Measurements from ENCODE around the gene RNF225.
"Not testable (repeated sequence)": the region's sequence is repeated elsewhere in the genome, so short reads cannot be mapped to it uniquely, and the experiment has no call there.

RNF225 gene

GRCh38 chr19:58395220-58395978 is at the start of gene RNF225:
Gene RNF225, plus strand, starts transcription at chr19:58395656. Its CDS starts 434 bp downstream, at chr19:58396090.
- peak; percentile 49 for DNase-seq

- peak; percentile 63 for DNase-seq
These were observed 48.2 kb upstream of the RNF225 start for GRCh38 chr19:58346961-58347929.

GRCh38 chr19:58348080-58348479 is 47.4 kb upstream of the RNF225 start:
- DNase-seq = not testable (repeated sequence)

GRCh38 chr19:58349590-58349989 is 45.9 kb upstream of the RNF225 start:
- DNase-seq = no peak

- no peak for DNase-seq
These were observed 45.2 kb upstream of the RNF225 start for GRCh38 chr19:58350001-58350861.

GRCh38 chr19:58350871-58351557 is 44.4 kb upstream of the RNF225 start:
- DNase-seq = no peak

- no peak for DNase-seq
These were observed 43.9 kb upstream of the RNF225 start for GRCh38 chr19:58351558-58351878.

GRCh38 chr19:58351990-58352755 is 43.3 kb upstream of the RNF225 start:
- DNase-seq = no peak

GRCh38 chr19:58352760-58353671 is 42.4 kb upstream of the RNF225 start, which contains the start of gene A1BG:
Gene A1BG, minus strand, starts transcription at chr19:58353492. Its CDS starts 55 bp downstream, at chr19:58353437.
- no peak for DNase-seq

- no peak for DNase-seq
These were observed 41.6 kb upstream of the RNF225 start for GRCh38 chr19:58353717-58354477.

GRCh38 chr19:58354478-58355030 is 40.9 kb upstream of the RNF225 start:
- no peak for DNase-seq

- no peak for DNase-seq
These were observed 40.1 kb upstream of the RNF225 start for GRCh38 chr19:58355215-58355796.

- DNase-seq = peak; percentile 38
These were observed 39.3 kb upstream of the RNF225 start for GRCh38 chr19:58355908-58356765.

- no peak for DNase-seq
These were observed 38.5 kb upstream of the RNF225 start for GRCh38 chr19:58356766-58357480.

- no peak for DNase-seq
These were observed 37.8 kb upstream of the RNF225 start for GRCh38 chr19:58357481-58358145.

- DNase-seq = peak; percentile 48
These were observed 33.6 kb upstream of the RNF225 start for GRCh38 chr19:58361900-58362271.

Measured in stimulated activated CD4-positive, alpha-beta T cell treated with anti-CD3 and anti-CD28 coated beads, Interleukin-4, amount 100 ng/mL, for 1 hour (primary cell).